OCI-LY7 (cell line): Measurements from ENCODE around the gene NSD2. TPM values are rescaled to one million over a fixed set of nuclear protein-coding genes. Genes with fewer than 3 reads are reported as not detected.

ENCODE experiments used
- BruUV-seq: library from RNA; stranded (reverse); fragments of 400-500 nt; replicated peaks from 2 replicates; lab custom pipeline; 2021; lab: Mats Ljungman, UMichigan
- CTCF ChIA-PET: fragments of 300-600 bp; sonication (Branson Sonifier 250); formaldehyde crosslinking; loops from one replicate; lab custom pipeline; 2022; ENCODE audit warnings: antibody characterized with exemption; ENCODE audit not compliant: unreplicated experiment; lab: Charles Lee
- POLR2A ChIA-PET: fragments of 300-600 bp; sonication (Branson Sonifier 250); formaldehyde crosslinking; loops from one replicate; lab custom pipeline; 2022; ENCODE audit warnings: antibody characterized with exemption; lab: Charles Lee
- DNase-seq: peaks from one replicate; pipeline ENCODE4 v3.0.0-alpha.2; 2015; ENCODE audit warnings: low spot score
- H2AFZ ChIP-seq: fragments of 200-600 bp; sonication (generic), shearing (Covaris generic); 2 replicates; pipeline ENCODE4 v1.6.1; 2014; ENCODE audit warnings: mild to moderate bottlenecking, antibody characterized with exemption, low read length, moderate library complexity
- H3K27ac ChIP-seq: fragments of 200-600 bp; sonication (generic); 2 replicates; pipeline ENCODE4 v1.5.1; 2014; ENCODE audit warnings: mixed run types, low read depth, mild to moderate bottlenecking, moderate library complexity, low read length, inconsistent platforms; ENCODE audit not compliant: poor library complexity, severe bottlenecking
- H3K36me3 ChIP-seq: fragments of 200-600 bp; sonication (generic); 2 replicates; pipeline ENCODE4 v1.6.1; 2014; ENCODE audit warnings: mild to moderate bottlenecking, antibody characterized with exemption, low read length, moderate library complexity, mixed read lengths; ENCODE audit not compliant: insufficient read depth
- H3K4me1 ChIP-seq: fragments of 200-600 bp; sonication (generic); 2 replicates; pipeline ENCODE4 v1.5.1; 2014; ENCODE audit warnings: mild to moderate bottlenecking, low read length; ENCODE audit not compliant: insufficient read depth, poor library complexity, severe bottlenecking
- H3K4me2 ChIP-seq: fragments of 200-600 bp; sonication (generic); 2 replicates; pipeline ENCODE4 v1.6.1; 2014; ENCODE audit warnings: mild to moderate bottlenecking, low read length
- H3K4me3 ChIP-seq: fragments of 200-600 bp; sonication (generic); 2 replicates; pipeline ENCODE4 v1.5.1; 2014; ENCODE audit warnings: mild to moderate bottlenecking, low read depth, low read length; ENCODE audit not compliant: poor library complexity, severe bottlenecking
- H3K79me2 ChIP-seq: fragments of 200-600 bp; sonication (generic); 2 replicates; pipeline ENCODE4 v1.6.1; 2016; ENCODE audit warnings: low read depth, mild to moderate bottlenecking, low read length, moderate library complexity, mixed read lengths; ENCODE audit not compliant: insufficient read depth
- H3K9me2 ChIP-seq: fragments of 200-600 bp; sonication (generic); 2 replicates; pipeline ENCODE4 v1.6.1; 2016; ENCODE audit warnings: mild to moderate bottlenecking, low read length, mixed read lengths; ENCODE audit not compliant: insufficient read depth
- H3K9me3 ChIP-seq: fragments of 200-600 bp; sonication (generic); 2 replicates; pipeline ENCODE4 v1.6.1; 2014; ENCODE audit warnings: mild to moderate bottlenecking, mixed run types, low read length, mixed read lengths
- H4K20me1 ChIP-seq: fragments of 200-600 bp; sonication (generic); 2 replicates; pipeline ENCODE4 v1.6.1; 2014; ENCODE audit warnings: mild to moderate bottlenecking, antibody characterized with exemption, low read length, moderate library complexity, mixed read lengths; ENCODE audit not compliant: insufficient read depth
- CTCF ChIP-seq: fragments of 200-600 bp; sonication (generic); conservative IDR thresholded peaks from 2 replicates; pipeline ENCODE4 v1.5.1; 2014; ENCODE audit warnings: mild to moderate bottlenecking, antibody characterized with exemption, low read length, moderate library complexity, mixed read lengths
- EZH2phosphoT487 ChIP-seq: fragments of 200-600 bp; sonication (generic); IDR thresholded peaks from 2 replicates; pipeline ENCODE4 v1.6.1; 2018; ENCODE audit warnings: low read depth, borderline replicate concordance, mild to moderate bottlenecking, mixed run types, antibody characterized with exemption, low read length, moderate library complexity, mixed read lengths
- intact Hi-C: fragments of 100-400 bp; cut with micrococcal nuclease; formaldehyde crosslinking; loops from one replicate; pipeline ENCODE4 v1.10.0; 2022; ENCODE audit not compliant: unreplicated experiment
- total RNA-seq, 2 experiments: library from RNA; depleted of rRNA in 1 of 2; stranded (reverse); fragments of >200 nt in 1 of 2; shearing (Covaris generic) in 1 of 2; gene quantifications; 2 replicates each; pipeline ENCODE4 v1.2.3, GENCODE V29; 2014 to 2022

Gene NSD2
- total RNA-seq, 2 experiments from 2014 or later: 169 to 329 TPM

GRCh38 chr4:1899149-1900086, 28.2 kb downstream of the NSD2 start:
- DNase-seq: peak; percentile 83
- H3K9me2 ChIP-seq: no peaks in the 10 kb centered on the region
- intact Hi-C loops: loop anchor here (2.0 to 5.0 kb wide), 2 partner anchors 45 to 152 kb away; no protein-coding TSS in a partner anchor
- peaks cover 94% of the 10 kb centered on the region for H3K79me2 ChIP-seq
- peaks cover 14% of the 10 kb centered on the region for H3K4me1 ChIP-seq
- H3K36me3 ChIP-seq: peaks cover 77% of the 10 kb centered on the region
- ChIA-PET POLR2A (interaction anchor here (0.5 to 1.8 kb wide), 5 partner anchors 9 to 112 kb away, joined by 3 to 5 read pairs (median 5); no protein-coding TSS in a partner anchor), CTCF (interaction anchor here (0.7 kb wide), 1 partner anchor 9 kb away, joined by 5 read pairs; no protein-coding TSS in a partner anchor)
- no TSS peak for BruUV-seq
- no peak overlapping the region for H3K4me3 ChIP-seq
- H3K27ac ChIP-seq: peak overlapping the region; percentile 52
- no peaks in the 10 kb centered on the region for H3K9me3 ChIP-seq
- no peak overlapping the region for H2AFZ ChIP-seq
- peaks cover 26% of the 10 kb centered on the region; the same call in 1 of the 2 replicates for H4K20me1 ChIP-seq
- H3K4me2 ChIP-seq: peak overlapping the region; percentile 46; the same call in 1 of the 2 replicates
- TF ChIP-seq EZH2phosphoT487 (no peak), CTCF (peak; percentile 95)

DNA sequence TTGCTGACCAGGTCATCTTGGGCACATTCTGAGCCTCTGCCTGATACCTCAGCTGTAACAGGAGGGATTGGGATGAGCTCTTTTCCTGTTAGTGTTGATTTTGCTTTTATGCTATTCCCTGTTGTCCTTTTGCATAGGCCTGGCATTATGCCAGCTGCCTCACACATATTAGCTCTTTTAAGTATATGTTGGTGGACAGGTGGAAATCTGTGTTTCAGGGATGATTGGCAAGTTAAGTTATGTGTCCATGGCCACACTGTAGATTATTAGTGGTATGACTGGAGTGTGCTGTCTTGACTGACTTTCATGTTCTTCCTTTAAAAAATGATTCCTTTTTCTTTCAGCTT, 28.9 kb downstream of the NSD2 start:
- no peak for DNase-seq
- no peak overlapping the region for H3K4me2 ChIP-seq
- intact Hi-C loops: no loop called here
- H3K9me3 ChIP-seq: no peaks in the 10 kb centered on the region
- peaks cover 14% of the 10 kb centered on the region for H3K4me1 ChIP-seq
- peaks cover 26% of the 10 kb centered on the region; the same call in 1 of the 2 replicates for H4K20me1 ChIP-seq
- POLR2A ChIA-PET: interaction anchor here (0.5 to 1.8 kb wide), 3 partner anchors 9 to 112 kb away, joined by 3 to 5 read pairs (median 4); no protein-coding TSS in a partner anchor
- peaks cover 78% of the 10 kb centered on the region for H3K36me3 ChIP-seq
- H3K27ac ChIP-seq: no peak overlapping the region
- no TSS peak for BruUV-seq
- peaks cover 94% of the 10 kb centered on the region for H3K79me2 ChIP-seq
- CTCF ChIA-PET: interaction anchor here (0.7 kb wide), 1 partner anchor 9 kb away, joined by 5 read pairs; no protein-coding TSS in a partner anchor
- no peaks in the 10 kb centered on the region for H3K9me2 ChIP-seq
- TF ChIP-seq EZH2phosphoT487 (no peak), CTCF (no peak)
- H2AFZ ChIP-seq: no peak overlapping the region
- no peak overlapping the region for H3K4me3 ChIP-seq
